Renal cortex interstitium (tissue), 15 donors: Measurements from ENCODE around the gene PCDH11Y. TPM values are rescaled to one million over a fixed set of nuclear protein-coding genes. Genes with fewer than 3 reads are reported as not detected.
"Not testable (repeated sequence)": the region's sequence is repeated elsewhere in the genome, so short reads cannot be mapped to it uniquely, and the experiment has no call there.

Experiments used
- DNase-seq, 11 donors: peaks; one replicate each; pipeline ENCODE4 v3.0.0-alpha.2; 2013; ENCODE audit warnings: low read depth in 9 of 11, low spot score in 4 of 11; ENCODE audit errors: extremely low read depth in 1 of 11
- long read RNA-seq, 16 experiments: transcript quantifications; one replicate each; lab custom pipeline, GENCODE V29; 2026
- polyA plus RNA-seq, 3 donors: library from polyadenylated mRNA; unstranded; fragments of 120-200 nt; gene quantifications; one replicate each; pipeline ENCODE4 v1.2.1, GENCODE V29; 2013; ENCODE audit not compliant: insufficient read length in 3 of 3

Gene PCDH11Y, protein sequence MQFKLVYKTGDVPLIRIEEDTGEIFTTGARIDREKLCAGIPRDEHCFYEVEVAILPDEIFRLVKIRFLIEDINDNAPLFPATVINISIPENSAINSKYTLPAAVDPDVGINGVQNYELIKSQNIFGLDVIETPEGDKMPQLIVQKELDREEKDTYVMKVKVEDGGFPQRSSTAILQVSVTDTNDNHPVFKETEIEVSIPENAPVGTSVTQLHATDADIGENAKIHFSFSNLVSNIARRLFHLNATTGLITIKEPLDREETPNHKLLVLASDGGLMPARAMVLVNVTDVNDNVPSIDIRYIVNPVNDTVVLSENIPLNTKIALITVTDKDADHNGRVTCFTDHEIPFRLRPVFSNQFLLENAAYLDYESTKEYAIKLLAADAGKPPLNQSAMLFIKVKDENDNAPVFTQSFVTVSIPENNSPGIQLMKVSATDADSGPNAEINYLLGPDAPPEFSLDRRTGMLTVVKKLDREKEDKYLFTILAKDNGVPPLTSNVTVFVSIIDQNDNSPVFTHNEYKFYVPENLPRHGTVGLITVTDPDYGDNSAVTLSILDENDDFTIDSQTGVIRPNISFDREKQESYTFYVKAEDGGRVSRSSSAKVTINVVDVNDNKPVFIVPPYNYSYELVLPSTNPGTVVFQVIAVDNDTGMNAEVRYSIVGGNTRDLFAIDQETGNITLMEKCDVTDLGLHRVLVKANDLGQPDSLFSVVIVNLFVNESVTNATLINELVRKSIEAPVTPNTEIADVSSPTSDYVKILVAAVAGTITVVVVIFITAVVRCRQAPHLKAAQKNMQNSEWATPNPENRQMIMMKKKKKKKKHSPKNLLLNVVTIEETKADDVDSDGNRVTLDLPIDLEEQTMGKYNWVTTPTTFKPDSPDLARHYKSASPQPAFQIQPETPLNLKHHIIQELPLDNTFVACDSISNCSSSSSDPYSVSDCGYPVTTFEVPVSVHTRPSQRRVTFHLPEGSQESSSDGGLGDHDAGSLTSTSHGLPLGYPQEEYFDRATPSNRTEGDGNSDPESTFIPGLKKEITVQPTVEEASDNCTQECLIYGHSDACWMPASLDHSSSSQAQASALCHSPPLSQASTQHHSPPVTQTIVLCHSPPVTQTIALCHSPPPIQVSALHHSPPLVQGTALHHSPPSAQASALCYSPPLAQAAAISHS (N-terminal part only)
- 1 to 10 TPM in 1 of 3 donors, under 1 TPM in 1, not detected in 1; 0.72 to 1.2 TPM for polyA plus RNA-seq
- long read RNA-seq, donor 1, result 0 reads
- long read RNA-seq, donor 2, result 0 reads
- long read RNA-seq, donor 3, result 0 reads
- long read RNA-seq, donor 4, result 0 reads
- long read RNA-seq, donor 5, result 0 reads
- long read RNA-seq, donor 6, result 0 reads
- long read RNA-seq, donor 7, result 0 reads
- long read RNA-seq, donor 8, result 0 reads
- long read RNA-seq, donor 9, result 0 reads
- long read RNA-seq, donor 10, result 0 reads
- long read RNA-seq, donor 11, result 0 reads
- long read RNA-seq, donor 12, result 0 reads
- long read RNA-seq, donor 13, result 0 reads
- long read RNA-seq, donor 14, result 0 reads
- long read RNA-seq, donor 15, result 0 reads
- long read RNA-seq, donor 16, result 0 reads

DNA sequence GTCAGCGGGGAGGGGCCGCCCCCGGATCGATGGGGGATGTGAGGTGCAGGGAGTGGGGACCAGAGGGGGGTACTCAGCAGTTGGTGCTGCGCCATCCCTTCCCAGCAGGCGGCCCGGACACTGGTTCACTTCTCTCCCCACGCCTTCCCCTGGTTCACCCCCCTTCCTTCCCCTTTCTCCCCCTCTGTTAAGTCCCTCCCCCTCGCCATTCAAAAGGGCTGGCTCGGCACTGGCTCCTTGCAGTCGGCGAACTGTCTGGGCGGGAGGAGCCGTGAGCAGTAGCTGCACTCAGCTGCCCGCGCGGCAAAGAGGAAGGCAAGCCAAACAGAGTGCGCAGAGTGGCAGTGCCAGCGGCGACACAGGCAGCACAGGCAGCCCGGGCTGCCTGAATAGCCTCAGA is at the start of gene PCDH11Y:
TSS of gene PCDH11Y (plus strand) at position 240 of the 400 bp plus-strand sequence. CDS start 56,804 bp downstream, outside the sequence.
- DNase-seq, result not testable (repeated sequence)

DNA sequence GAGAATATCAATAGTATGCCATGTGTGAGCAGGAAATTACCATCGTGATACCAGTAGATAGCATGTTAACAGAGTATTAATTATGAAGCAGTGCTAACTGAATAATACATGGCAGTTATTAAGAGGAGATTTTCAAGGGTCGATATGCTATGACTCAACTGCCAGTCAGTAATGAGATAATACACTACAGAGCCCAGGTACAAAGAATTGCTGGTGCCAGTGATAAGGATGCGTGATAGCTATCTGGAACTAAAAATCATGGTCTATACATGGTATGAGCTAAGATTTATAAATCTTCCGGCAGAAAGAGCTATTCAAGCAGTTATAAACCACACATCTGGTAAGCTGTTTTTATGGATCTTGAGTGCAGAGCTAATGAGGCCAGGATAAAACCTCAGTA is 32.2 kb upstream of the PCDH11Y start:
- DNase-seq, result not testable (repeated sequence)

DNA sequence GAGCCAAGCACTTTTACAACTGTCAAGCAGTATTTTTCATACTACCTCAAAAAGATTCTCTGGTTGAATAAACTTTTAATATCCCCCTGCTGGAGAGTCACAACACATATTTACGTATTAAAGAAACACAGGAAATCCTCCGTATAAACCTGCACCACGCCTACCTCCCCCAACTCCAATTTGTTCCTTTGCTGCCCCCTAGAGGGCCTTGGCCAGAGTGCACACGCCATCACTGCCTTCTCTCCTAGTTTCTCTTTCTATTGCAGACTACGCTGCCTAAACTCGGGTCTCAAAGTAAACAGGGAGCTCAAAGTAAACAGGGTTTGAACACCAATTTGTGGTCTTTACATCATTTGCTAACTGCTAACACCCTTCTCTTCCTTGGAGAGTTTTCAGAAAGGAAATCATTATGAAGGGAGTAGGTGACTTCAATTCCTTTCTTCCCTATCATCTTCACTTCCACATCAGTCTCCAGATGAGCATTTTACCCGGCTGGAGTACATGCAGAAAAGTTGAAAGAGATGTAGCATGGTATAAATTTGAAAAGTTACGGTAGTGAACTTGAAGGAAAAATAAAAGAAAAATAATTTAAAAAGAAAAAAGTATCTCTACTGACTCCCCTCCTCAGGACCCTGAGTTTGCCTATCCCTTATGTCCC is 8.2 kb upstream of the PCDH11Y start:
- DNase-seq, result not testable (repeated sequence)

DNA sequence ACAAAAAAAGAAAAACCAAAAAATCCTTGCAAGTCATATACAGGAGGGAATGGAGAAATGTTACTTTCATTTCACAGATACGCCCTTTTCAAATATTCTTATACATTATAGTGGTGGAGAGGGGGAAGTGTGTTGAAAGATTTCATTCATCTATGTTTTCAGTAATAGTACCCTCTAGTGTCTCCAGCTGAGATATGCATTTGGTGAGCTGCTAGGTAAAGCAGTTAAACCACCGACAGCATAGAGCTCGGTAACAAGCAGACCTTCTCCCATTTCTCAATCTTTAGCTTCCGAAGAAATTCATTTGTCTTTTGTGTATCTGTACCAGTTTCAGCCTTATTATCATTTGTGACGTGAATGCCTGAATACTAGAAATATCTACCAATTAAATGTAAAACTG is 5.2 kb upstream of the PCDH11Y start:
- not testable (repeated sequence) for DNase-seq

DNA sequence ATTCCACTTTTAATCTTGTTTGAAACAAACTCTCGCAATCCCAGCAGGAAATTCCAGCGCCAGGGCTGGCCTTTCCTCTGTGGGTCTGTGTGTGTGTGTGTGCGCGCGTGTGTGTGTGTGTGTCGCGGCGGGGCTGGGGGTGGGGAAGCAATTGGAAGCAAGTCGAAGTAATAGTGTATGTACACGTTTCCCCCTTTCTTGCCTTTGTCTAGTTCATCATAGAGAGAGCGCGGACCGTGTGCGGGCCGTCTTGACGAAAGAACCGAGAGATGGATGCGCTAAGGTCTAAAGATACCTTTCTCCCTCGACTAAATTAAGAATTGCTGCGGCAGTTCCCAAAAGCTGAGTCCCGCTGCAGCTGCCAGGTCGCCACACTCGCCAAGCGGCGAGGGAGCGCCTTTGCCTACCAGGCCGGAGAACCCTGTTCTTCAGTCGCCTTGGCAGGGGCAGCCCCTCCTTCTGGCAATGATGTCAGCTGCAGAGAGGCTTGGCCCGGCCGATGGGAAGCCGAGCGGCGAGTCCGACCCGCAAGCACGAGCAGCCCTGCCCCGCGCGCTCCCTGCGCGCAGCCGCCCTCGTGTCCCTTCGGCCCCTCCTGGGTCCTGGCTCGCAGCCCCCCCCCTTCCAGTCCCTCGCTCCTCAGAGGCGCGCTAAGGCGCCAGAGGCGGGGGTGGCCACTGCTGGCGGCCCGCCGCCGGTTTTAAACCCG is 2.5 kb downstream of the PCDH11Y start:
- not testable (repeated sequence) for DNase-seq

DNA sequence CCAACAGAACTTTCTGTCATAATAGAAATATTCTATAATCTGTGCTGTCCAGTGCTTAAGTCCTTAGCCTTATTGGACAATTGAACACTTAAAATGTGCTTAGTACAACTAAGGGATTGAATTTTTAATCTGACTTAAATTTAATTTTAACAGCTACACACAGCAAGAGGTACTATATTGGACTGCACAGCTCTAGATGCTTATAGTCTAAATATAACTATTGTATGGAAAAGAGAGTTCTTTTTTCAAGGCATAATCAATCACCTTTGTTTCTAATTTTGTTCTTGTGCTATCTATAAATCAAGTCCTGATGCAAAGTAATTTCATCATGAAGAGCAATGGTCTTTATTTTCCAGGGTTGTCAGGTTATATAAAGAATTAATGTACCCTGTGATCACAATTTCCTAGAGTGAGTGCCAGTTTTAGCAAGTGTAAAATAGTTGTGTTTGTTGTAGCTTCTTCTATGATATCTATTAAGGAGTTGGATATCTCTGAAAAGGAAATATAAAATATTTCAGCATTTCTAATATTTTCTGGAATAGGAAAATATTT is 39.0 kb downstream of the PCDH11Y start:
- DNase-seq, result not testable (repeated sequence)

DNA sequence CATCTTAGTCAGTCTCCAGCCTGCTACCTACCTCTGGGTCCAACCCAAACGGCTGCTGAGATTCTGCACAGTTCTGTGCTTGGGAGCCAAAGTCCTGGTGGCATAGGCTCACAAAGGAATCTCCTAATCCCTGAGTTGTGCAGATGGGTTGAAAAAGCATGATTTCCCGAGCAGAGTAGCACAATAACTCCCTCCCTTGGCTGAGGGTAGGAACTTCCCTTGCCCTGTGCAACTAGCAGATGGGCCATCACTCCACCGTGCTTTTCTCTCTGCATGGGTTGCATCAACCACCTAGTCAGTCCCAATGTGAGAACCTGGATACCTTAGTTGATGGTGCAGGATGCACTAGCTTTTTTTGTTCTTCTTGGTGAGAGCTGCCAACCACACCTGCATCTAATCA is 82.9 kb downstream of the PCDH11Y start:
- not testable (repeated sequence) for DNase-seq

DNA sequence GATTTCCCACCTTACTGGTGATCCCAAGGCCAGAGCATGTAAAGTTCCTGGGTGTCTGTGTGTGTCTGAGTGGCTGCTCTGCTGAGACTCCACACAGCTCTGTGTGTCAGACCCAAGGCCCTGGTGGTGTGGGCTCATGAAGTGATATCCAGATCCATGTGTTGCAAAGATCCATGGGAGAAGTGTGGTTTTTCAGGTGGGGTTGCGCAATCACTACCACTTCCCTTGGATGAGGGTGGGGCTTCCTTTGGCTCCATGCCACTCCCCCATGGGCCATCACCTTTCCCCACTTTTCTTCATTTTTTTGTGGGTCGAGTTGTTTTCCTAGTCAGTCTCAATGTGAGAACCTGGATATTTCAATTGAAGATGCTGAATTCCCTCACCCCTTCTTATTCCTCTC is 182.9 kb downstream of the PCDH11Y start:
- not testable (repeated sequence) for DNase-seq

DNA sequence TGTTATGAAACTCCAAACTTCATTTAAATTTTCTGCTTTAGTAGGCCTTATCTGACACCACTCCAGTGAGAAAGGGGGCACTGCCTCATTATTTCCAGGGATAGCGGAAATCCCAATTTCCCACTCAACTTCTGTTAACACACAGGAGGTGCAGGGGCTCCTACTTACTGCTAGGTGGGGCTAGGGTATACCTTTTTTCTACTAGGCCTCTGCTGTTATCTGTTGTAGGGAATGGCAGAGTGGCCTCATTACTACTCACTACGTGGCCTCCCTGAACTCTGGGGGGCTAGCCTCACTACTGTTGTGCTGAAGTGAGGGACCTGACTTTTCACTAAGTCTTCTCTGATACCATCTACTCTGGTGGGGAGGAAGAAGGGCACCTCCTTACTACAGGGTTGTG is 215.0 kb downstream of the PCDH11Y start:
- DNase-seq, result not testable (repeated sequence)

DNA sequence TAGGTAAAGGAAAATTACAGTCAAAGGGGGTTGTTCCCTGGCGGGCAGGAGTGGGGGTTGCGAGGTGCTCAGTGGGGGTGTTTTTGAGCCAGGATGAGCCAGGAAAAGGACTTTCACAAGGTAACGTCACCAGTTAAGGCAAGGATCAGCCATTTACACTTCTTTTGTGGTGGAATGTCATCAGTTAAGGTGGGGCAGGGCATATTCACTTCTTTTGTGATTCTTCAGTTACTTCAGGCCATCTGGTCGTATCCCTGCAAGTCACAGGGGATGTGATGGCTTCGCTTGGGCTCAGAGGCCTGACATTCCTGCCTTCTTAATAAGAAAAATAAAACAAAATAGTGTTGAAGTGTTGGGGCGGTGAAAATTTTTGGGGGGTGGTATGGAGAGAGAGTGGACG is 324.8 kb downstream of the PCDH11Y start:
- DNase-seq, result not testable (repeated sequence)

DNA sequence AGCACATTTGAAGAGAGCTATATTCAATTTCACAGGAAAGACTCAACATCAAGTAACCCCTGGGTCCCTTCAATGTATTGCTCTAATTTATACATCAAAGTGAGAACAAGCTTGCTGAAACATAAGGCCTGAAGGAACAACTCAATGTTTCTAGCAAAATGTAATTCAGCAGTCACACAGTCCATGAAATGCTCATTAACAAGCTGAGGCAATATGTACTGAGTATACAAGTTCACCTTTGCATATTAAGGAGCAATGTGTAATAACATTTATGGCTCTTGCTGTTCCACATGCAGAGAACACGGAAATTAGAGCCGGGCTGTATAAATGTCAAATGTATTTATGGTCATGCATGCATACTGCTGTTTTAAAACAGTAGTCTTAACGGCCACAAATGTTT is 342.1 kb downstream of the PCDH11Y start:
- not testable (repeated sequence) for DNase-seq

DNA sequence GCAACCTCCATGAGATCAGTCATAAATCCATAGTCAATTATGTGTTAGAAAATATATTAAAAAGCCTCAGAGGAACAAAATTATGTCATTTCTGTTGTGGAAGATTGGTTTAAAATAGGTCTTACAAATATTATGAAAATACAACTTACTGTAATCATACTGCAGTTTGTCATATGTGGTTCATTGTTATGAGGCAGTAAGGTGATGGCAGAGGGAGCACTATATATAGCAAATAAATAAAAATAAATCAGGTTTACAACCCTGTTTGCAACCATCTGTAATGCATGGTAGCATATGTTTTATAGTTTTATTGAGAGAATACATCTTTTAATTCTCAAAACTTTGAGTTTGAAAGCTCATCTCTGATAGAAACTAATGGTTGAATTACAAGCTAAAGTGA is 543.6 kb downstream of the PCDH11Y start:
- DNase-seq, result not testable (repeated sequence)

DNA sequence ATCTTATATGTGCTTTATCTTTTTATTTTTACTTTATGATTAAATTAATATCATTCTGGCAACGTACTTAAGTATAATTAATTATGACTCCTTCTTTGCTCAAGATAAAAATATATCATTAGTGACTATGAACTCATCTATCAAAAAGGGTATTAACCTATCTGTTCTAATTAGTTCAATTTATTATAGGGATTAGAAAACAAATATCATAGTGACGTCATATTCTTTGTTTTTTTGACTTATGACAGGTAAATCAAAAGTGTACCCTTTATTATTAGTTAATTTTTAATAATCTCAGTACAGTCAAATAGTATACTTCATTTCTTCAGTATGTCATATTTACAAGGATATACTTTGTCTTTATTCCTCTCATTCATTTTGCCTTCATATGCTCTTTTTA is 638.5 kb downstream of the PCDH11Y start:
- DNase-seq, result not testable (repeated sequence)

DNA sequence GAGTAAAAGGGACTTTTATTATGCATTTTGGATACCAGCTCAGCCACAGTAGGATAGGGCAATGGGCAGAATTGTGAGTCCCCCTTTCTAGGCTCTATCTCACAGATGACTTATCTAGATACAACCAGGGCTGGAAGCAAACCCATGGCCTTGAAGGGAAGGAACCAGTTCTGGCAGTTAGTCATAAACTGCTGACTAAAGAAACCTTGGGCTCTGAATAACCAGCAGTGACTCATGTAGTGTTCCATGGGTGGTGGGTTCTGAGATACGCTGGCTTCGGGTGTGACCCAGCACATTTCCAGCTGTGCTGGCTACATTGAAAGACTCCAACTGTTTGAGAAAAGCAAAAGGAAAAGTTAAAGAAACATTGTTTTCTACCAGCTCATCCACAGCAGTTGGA is 679.2 kb downstream of the PCDH11Y start:
- not testable (repeated sequence) for DNase-seq

DNA sequence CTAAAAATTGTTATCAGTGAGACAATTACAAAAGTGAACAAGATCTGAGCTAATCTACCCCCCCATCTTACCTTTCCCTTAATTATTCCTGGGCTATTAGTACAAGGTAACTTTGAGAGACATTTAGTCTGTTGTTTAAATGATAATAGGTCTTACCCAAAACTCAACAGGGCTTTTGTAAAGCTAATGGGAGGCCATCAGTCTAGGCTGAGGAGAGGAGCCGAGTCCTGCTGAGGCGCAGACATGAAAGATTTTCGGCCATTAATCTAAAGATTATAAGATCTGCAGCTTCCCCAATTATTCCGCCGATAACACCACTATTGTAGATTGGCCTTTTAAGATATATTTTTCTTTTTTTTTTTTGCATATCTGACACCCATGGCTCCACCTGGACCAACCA is 708.6 kb downstream of the PCDH11Y start:
- DNase-seq, result not testable (repeated sequence)

DNA sequence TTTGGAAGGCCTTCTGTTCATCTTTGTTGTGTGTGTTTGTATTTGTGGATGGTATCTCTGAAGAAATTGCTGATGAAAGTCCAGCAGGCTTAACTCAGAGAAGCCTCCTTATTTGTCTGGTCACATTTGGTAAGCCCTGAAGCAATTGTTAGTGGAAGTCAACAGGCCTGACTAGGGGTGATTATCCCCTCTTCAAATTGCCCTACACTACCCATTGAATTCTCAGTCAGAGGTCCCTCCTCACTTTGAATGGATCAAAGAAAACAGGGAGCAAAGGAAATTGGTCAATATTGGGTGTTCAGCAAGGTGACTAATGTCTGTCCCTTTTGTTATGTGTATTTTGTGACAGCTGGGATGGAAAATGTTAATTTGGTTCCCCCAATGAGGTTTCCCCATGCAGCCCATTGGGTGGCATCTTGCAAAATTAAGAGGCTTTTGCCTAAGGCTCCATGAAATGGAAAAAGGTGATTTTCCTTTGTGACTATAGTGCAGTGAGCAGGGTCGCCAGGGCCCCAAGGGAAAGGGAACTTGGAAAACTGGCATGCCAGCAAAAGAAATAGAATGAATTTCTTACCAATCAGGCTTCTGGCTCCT is 709.8 kb downstream of the PCDH11Y start:
- DNase-seq, result not testable (repeated sequence)

DNA sequence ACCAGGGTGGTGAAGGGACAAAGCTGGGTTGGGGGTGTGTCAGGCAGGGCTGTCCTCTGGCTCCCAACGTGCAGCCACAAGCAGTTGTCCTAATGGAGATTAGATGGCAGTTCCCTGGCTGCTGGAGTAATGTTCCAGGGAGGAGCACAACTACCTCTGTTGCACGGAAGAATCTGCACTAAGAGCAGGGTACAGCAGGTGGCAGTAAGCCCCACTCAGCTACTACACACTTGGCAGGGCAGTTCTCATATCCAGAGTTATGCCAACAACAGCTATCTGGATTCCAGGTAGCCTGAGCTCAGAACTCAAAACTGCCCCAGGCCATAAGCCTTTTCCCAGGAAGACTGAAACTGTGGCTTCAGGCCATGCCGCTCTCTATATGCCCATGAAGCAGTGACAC is 761.3 kb downstream of the PCDH11Y start:
- not testable (repeated sequence) for DNase-seq
